H1 (cell line): ENCODE measurements around the gene NGEF. TPM values are rescaled to one million over a fixed set of nuclear protein-coding genes. Genes with fewer than 3 reads are reported as not detected.

Experiments
- ASH2L ChIP-seq: fragments of 200-600, 300-600 bp; sonication (generic); IDR thresholded peaks from one replicate; pipeline ENCODE4 v1.7.1; 2017; ENCODE audit warnings: low read length
- ATF3 ChIP-seq: IDR thresholded peaks from 2 replicates; pipeline ENCODE4 v1.6.1; 2011; ENCODE audit warnings: low read depth, mild to moderate bottlenecking, low read length; ENCODE audit not compliant: insufficient read depth
- CHD1 ChIP-seq: IDR thresholded peaks from 2 replicates; pipeline ENCODE4 v1.6.1; 2012; ENCODE audit warnings: low read depth, low read length, improper control_type of control experiment
- EGR1 ChIP-seq: IDR thresholded peaks from 2 replicates; pipeline ENCODE4 v1.6.1; 2011; ENCODE audit warnings: low read depth, low read length, borderline replicate concordance
- GTF2F1 ChIP-seq: IDR thresholded peaks from 2 replicates; pipeline ENCODE4 v1.6.1; 2012; ENCODE audit warnings: low read depth, low read length, improper control_type of control experiment, borderline replicate concordance
- PHF8 ChIP-seq: fragments of 200-600 bp; sonication (generic); conservative IDR thresholded peaks from 2 replicates; pipeline ENCODE4 v1.7.1; 2012; ENCODE audit warnings: low read depth, mild to moderate bottlenecking, inconsistent platforms, low read length, moderate library complexity
- RNF2 ChIP-seq: fragments of 200-900, 300-1000 bp; sonication (generic); IDR thresholded peaks from 2 replicates; pipeline ENCODE4 v1.7.1; 2016; ENCODE audit warnings: borderline replicate concordance, low read depth, mild to moderate bottlenecking, antibody characterized with exemption, low read length; ENCODE audit not compliant: poor library complexity, severe bottlenecking; ENCODE audit errors: missing control alignments
- polyA plus RNA-seq, 7 experiments: library from polyadenylated mRNA; depleted of rRNA in 3 of 7; stranded (reverse) in 5 of 7; unstranded in 2 of 7; fragments of >200 nt in 5 of 7; fragments of 200-250 nt in 2 of 7; gene quantifications; 1 replicate in 5 of 7; 2 replicates in 1 of 7; 4 replicates in 1 of 7; pipeline versions ENCODE4 v1.2.1 to v1.2.3, GENCODE V29; 2011 to 2013; ENCODE audit warnings: missing spikeins in 2 of 7, mixed read lengths in 2 of 7
- total RNA-seq: library from RNA; stranded (reverse); fragmentation: NEBNext Ultra II Directional; extraction: Animal tissue kit (Norgen Biotek cat#: 25700); gene quantifications from 2 replicates; pipeline ENCODE4 v1.2.1, GENCODE V29; 2021

NGEF gene
- total and polyA plus RNA-seq, 2 of the 8 experiments (the other 6 are each of a cell fraction or from before 2014, with no cell fraction given): 2.7 to 3.2 TPM

DNA sequence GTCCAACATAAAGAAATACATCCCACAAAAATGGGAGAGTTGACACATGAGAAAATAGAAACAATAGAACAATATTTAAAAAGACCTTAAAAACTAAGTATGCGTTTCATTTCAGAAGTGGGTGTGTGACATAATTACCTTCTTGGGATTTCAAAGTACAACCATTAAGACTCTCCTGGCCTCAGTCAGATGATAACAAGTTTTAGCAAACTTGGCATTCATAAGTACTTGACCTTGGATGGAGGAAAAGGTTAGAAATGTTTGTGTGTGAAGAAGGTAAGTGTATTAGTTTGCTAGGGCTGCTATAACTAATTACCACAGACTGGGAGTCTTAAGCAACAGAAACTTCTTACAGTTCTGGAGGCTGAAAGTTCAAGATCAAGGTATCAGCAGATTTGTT, 4.9 kb upstream of the NGEF start (continued):
- TF ChIP-seq CHD1: no peak
- TF ChIP-seq RNF2: no peak
- no peak for TF ChIP-seq ASH2L
- no peak for TF ChIP-seq PHF8
- no peak for TF ChIP-seq EGR1
- no peak for TF ChIP-seq ATF3
- TF ChIP-seq GTF2F1: no peak
